ENCODE measurements around the gene RIOK3.
"Not testable (repeated sequence)": the region's sequence is repeated elsewhere in the genome, so short reads cannot be mapped to it uniquely, and the experiment has no call there.

RIOK3 gene

DNA sequence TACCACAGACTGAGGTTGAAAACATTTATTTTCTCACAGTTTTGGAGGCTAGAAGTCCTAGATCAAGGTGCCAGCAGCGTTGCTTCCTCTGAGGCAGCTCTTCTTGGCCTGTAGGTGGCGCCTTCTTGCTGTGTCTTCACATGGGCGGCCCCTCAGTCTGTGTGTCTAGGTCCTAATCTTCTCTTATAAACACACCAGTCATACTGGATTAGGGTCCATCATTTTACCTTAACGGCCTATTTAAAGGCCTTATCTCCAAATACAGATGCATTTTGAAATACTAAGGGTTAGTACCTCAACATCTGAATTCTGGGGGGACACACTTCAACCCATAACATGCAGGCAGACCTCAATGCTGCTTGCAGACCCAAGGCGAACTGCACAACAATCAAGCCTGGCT is 45.8 kb downstream of the RIOK3 start:
- peak; percentile 47 to 73 (median 54) for DNase-seq

DNA sequence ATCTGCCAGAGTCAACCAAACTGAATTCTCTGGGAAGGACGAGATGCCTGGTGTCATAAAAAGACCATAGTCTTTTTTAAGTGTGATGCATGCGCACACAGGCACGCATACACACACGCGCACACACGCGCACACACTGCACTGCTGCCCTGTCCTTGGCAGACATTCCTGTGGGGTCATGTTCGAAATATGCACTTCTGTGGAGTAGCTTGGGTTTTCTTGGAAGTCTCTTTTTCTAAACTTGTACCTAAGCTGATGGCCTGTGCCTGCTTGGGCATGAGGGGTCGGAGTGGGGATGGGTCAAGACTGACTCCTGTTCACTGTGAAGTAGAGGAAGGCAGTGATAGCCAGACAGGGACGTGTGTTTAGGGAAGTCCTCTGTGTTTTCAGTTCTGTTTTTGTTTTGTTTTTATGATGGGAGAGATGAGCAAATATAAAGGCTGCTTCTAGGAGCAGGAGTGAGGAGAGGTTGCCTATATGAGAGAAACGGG is 46.2 kb downstream of the RIOK3 start:
- no peak for DNase-seq

DNA sequence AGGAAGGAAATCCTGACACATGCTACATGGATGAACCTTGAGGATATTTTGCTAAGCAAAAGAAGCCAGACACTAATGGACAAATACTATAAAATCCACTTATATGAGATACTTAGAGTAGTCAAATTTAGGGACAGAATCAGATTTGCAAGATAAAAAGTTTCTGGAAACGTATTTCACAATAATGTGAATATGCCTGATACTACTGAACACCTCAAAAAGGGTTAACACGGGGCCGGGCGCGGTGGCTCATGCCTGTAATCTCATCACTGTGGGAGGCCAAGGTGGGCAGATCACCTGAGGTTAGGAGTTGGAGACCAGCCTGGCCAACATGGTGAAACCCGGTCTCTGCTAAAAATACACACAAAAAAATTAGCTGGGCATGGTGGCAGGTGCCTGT is 48.5 kb downstream of the RIOK3 start:
- DNase-seq, result no peak

DNA sequence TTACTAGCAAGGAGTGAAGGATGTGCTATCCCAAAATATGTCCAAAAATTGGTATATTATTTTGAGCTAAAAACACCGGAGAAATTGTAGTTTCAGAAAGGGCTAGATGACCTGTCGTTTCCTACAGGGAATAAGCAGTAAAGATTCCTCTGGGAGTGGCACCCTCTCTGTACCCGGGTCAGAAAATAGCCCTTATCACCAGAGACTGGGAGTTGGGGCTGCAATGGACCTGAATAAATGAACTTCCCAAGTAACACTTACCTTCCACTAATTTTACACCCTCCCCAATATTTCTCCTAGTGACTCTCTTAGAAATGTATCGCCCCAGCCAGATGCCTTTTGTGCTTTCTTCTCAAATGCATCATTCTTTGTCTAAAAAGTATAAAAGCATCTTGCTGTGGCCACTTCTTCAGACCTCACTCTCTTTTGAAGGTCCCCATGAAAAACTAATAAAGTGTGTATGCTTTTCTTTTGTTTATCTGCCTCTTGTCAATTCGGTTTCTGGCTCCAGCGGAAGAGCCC is 49.5 kb downstream of the RIOK3 start:
- DNase-seq, result no peak

DNA sequence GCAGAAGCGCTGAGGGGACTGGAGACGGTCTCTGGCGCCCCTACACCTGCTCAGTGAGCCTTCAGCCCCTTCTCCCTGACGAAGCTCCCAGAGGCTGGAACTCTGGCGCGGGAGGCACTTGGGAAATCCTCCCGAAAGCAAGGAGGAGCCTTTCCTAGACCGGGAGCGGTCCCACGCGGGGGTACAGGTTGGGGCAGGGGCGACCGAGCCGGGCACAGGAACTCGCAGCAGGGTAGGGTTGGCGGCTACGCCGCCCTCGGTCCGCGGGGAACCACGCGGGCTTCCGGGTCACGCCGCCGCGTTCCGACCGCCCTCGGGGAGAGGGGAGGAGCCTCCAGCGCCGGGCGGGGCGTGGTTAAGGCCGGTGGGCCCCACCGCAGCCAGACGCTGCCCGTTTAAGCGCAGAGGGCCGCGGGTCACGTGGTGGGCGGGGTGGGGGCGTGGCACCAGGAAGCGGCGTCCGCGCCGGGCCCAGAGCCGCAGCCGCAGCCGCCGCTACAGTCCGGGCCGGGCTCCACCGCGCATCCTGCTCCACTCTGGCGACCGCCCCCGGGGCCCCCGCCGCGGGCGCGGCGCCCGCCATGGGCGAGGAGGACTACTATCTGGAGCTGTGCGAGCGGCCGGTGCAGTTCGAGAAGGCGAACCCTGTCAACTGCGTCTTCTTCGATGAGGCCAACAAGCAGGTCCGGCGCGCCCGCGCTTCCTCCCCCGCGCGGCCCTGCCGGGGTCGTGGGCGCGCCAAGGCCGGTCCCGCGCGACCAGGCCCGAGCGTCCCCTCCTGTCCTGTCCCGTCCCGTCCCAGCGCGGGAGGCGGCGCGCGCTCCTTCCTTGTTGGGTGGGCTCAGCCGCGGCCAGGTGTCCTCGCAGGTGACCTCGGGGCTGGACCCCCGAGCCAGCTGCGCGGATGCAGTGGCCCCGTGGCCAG is 50.2 kb downstream of the RIOK3 start, which contains the start of gene RMC1:
Gene RMC1 (plus strand): TSS at position 474 of the 925 bp plus-strand sequence. CDS start 108 bp downstream, at position 582.
- DNase-seq, result peak; percentile 91 to 98 (median 97)

DNA sequence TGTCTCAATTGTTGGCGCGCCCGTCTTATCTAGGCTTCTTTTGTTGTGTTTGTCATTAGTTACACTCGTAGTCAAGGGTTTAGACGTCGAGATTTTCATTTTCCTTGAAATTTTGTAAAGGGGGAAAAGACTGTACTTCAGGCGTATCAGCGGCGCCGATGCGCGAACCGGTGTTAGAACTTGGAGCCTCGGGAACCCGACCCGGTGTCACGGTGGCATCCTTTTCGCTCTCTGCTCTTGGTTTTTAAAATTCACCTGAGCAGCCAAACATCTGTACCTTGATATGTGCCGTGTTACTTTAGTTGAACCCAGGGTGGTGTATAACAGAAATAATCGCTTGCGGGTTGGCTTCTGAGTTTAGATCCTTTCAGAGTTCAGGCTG is 50.9 kb downstream of the RIOK3 start:
- no peak for DNase-seq

DNA sequence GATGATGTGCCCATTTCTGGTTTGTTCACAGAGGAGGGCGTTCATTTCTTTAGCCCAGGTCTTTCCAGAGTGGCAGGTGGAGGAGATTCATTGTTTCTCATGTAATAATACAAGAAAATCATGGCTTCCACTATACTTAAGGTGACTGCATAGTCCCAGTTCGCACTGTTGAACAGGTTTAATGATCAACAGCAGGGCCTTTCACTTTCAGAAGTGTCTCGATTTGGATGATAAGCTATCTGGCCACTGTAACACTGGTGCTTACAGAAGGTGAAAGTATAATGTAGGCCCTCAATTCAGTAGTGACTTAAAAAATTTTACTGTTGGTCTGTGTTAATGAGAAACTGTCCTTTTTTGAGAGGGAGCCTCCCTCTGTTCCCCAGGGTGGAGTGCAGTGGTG is 51.6 kb downstream of the RIOK3 start:
- DNase-seq, result no peak

DNA sequence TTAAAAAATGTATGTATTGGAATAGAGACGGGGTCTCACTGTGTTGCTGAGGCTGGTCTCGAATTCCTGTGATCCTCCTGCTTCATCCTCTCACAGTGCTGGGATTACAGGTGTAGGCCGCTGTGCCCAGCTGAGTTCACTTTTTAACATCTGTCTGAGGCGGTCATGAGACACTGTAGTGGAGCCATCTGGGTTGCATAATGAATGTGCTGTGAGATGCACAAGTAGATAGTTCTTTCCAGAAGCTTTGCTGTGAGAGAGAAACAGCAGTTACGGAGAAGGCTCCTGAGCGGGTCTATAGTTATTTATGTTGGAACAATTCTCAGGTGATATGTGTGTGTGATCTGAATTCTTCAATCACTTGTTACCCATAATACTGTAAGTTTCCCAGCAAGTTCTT is 53.3 kb downstream of the RIOK3 start:
- no peak for DNase-seq

DNA sequence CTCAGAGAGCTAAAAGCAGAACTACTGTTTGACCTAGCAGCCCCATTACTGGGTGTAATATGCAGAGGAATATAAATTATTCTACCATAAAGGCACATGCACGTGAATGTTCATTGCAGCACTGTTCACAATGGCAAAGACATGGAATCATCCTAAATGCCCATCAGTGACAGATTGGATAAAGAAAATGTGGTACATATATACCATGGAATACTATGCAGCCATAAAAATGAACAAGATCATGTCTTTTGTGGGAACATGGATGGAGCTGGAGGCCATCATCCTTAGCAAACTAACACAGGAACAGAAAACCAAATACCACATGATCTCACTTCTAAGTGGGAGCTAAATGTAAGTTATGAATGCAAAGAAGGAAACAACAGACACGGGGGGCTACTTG is 57.8 kb downstream of the RIOK3 start:
- not testable (repeated sequence) for DNase-seq

DNA sequence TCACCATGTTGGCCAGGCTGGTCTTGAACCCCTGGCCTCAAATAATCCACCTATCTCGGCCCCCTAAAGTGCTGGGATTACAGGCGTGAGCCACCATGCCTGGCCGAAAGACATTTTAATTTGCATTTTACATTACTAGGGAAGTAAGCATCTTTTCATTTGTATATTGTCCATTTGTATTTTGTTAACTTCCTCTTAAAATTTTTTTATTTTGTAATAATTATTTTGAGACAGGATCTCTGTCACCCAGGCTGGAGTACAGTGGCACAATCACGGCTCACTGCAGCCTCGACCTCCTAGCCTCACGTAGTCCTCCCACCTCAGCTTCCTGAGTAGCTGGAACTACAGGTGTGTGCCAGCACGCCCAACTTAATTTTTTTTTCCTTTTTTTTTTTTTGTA is 59.1 kb downstream of the RIOK3 start:
- not testable (repeated sequence) for DNase-seq

DNA sequence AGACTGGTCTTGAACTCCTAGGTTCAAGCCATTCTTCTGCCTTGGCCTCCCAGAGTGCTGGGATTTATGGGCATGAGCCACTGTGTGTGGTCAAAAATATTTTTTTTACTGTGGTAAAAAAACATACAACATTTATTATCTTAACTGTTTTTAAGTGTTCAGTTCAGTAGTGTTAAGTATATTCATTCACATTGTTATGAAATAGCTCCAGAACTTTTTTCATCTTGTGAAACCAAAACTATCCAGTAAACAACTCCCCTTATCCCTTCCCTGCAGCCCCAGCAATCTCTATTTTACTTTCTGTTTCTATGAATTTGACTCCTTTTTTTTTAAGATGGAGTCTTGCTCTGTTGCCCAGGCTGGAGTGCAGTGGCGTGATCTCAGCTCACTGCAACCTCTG is 59.6 kb downstream of the RIOK3 start:
- DNase-seq, result no peak

DNA sequence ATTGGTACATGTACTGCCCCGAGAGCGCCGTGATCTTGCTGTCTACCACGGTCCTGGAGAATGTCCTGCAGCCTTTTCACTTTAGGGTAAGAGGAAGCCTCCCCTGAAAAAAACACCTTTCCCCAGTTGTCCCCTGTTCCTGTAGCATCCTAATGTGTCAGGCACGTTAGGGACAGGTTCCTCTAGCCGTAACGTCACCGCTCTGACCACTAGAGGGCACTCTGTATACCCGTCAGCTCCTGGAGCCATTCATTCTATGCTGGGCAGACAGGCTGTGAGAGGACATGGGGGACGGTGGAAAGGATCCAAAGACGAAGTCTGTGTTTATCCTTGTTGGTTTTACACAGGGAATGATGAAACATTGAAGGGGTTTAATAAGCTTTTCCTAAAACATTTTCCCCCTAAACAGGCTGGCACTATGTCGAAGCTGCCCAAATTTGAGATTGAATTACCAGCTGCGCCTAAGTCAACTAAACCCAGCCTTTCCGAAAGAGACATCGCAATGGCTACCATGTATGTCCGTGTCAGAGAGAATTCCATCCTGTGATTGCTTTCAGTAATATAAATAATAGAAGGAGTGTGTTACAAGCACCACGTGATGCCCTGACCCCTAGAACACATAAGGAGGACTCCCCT is 62.9 kb downstream of the RIOK3 start:
- DNase-seq, result peak; percentile 55 to 87 (median 59)

DNA sequence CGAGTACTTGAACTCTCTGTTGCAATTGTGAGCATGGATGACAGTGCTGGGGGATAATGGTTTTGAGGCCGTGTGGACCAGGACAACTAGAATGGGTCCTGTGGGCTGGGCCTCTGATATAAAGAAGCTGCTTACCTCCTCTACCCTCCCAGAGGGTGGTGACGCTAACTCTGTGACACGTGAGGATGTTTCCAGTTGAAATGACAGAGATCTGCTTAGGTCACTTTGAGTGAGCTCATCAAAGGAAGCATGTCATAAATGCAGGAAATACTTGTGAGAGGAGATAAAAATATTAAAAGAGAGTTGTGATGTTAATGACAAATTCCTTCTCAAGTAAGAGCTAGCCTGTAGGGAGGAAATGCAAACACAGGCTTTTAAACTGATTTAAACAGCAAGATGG is 66.6 kb downstream of the RIOK3 start:
- DNase-seq, result no peak

DNA sequence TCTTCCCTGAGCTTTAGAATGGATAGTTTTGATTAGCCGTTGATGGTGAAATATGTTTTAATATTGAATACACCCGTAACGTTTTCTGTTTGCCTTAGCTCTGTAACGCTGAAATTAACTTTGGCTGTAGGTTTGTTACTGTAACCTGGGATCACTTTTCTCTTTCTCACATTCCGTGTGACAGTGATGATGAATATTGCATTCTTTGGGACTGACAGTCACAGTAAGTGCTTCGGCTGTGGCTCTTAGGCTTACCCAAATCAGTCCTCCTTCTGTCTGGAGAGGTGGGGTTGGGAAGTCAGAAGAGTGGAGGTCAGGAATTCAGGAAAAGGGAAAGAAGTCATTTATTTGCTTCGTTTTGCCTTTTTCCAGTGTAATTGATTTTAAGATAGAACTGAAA is 68.2 kb downstream of the RIOK3 start:
- DNase-seq, result no peak

DNA sequence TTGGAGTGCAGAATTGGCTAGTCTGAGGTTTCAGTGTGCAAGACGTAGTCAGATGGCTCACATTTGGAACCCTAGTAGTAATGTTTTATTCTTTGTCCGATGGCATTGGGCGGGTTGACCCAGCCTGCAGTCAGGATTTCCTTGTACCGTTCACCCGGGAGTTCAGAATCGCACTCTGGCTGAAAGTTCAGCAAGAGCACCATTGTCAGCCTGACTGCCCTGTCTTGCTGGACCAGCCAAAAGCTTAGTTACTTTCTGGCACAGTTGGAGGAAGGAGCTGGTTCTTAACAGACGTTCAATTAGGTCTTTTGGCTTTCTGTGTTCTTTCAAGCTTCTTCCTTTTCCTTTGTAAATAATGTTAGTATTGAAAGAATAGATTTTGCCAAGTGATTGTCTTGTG is 68.8 kb downstream of the RIOK3 start:
- no peak for DNase-seq

DNA sequence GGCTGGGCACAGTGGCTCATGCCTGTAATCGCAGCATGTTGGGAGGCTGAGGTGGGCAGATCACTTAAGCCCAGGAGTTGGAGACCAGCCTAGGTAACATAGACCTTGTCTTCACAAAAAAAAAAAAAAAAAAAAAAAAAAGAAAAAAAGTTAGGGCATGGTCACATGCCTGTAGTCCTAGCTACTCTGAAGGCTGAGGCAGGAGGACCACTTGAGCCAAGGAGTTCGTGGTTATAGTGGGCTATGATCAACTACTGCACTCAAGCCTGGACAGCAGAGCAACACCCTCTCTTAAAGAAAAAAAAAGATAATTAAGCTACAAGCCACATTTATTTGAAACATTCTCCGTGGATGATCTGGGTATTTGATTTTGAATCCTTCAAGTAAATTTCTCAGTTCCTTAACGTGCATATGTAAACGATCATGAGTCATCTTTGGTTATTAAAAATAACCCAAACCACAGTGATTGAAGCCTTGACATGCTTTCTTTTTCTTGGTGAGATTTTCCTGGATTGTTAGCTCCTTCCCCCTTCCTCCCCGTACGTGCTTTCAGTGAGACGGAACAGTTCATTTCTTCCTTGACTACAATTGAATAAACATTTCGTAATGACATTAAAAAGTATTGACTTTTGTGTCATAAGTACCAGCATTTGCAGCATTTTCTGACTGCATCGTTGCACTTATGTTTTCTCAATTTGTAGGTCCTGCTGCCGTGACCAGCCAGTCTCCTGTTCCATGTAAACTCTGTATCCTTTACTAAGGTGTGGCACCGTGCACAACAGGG is 70.5 kb downstream of the RIOK3 start:
- no peak for DNase-seq

DNA sequence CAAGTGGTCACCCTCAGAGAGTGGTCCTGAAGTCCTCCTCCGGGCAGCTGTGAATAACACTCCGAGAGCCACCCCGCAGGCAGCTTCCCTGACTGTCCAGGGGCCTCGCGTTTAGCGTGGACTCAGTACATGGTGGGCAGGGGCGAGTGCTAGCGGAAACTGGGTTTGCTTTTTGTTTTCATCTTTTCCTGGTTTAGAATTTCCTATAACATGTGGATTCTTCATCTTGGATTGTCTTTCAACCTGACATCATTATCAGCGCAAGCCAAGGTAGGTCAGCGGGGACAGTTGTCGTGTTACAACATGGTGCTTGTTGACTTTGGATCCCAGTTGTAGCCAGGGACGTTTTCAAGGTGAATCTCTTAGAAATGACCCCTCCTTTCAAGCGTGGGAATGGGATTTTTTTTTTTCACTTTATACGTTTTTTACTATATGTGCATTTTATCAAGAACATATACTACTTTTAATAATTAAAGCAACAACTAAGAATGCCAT is 71.2 kb downstream of the RIOK3 start:
- DNase-seq, result no peak

DNA sequence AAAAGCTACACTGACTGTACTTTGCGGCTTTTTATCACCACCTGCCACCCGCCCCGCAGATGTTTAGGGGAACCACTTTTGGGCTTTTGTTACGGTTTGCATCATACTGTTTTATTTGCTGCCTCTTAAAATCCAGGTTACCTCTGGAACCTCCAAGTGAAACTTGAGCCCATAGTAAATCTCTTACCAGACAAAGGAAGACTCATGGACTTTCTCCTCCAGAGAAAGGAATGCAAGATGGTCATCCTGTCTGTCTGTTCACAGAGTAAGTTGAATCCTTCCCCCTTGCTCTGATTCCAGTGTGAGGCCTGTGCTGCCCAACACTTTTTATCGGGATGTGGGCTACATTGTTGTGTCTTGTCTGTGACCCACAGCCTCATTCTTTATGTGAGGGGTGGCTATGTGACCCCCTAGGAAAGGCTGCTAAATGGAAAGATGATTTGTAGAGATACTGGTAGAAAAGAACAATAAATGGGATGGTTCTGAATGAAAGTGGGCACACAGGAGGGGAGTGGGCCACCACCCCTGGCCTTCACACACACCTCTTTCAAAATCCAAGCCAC is 73.5 kb downstream of the RIOK3 start:
- DNase-seq, result peak in 1 of 3 experiments; percentile 23

DNA sequence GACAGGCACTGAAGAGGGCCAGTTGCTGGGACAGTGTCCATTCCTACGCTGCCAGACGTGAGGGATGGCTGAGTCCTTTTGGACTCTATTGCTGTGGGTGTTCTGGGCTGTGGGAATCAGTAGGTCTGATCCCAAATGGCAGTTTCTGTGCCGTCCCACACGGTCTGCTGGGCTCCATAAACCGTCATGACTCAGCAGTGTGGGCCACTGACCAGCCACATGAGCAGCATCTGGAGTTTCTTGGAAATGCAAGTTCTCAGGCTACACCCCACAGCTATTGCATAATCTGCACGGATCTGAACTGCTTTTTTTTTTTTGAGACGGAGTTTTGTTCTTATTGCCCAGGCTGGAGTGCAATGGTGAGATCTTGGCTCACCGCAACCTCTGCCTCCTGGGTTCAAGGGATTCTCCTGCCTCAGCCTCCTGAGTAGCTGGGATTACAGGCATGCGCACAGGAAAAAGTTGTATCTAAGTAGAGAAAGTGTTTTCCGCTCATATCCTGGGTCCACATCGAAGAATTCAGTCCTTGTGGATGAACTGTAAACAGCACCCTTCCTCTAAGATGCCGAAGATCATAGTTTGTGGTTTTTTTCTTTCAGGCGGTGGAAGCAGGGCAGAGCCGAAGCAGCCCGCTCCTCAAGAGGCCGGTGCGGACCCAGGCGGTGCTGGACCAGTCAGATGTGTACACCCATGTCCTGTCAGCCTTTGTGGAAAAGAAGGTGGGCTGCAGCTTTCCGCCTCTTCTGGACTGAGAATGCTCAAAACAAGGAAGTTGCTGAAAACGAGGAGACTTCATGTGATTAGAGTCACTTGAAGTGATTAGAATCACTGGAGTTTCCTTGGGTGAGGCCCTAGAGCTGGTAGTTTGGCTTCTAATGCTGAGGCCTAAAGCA is 75.7 kb downstream of the RIOK3 start:
- DNase-seq, result no peak

DNA sequence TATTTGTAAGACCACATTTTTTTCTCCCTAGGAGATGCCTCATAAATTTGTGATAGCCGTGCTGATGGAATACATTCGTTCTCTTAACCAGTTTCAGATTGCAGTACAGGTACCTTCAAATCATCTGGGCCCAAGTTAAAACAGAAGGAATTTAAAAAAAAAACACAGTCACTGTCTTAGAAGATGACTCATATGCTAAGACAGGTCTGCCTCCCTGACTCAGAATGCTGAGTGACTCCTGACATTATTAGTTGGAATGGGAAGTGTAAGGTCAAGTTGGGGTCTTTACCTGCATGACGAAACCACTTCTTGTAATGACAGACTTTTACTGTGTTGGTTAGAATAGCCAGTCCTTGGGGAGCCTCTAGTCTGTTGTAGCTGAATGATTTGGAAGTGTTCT is 76.5 kb downstream of the RIOK3 start:
- DNase-seq, result no peak

DNA sequence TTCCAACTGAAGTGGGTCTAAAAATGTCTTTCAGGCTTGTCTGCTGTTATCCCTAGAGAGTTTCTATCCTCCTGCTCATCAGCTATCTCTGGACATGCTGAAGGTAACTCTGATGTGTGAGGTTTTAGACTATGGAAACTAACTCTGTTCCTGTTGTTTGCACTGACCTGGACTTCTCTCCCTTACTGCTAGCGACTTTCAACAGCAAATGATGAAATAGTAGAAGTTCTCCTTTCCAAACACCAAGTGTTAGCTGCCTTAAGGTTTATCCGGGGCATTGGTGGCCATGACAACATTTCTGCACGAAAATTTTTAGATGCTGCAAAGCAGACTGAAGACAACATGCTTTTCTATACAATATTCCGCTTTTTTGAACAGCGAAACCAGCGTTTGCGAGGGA is 77.1 kb downstream of the RIOK3 start:
- DNase-seq, result no peak

All from NCI-H1417 (cell line).